ENCODE results near the gene PTPRU.

- no peak for TF ChIP-seq CTCF (IDR thresholded peaks at IDR 0.05)
- no peak for TF ChIP-seq POLR2A (IDR thresholded peaks at IDR 0.05)
Measured at GRCh38 chr1:29321176-29321575, 84.9 kb downstream of the PTPRU start.
